Glomerular visceral epithelial cell (primary cell): ENCODE measurements around the gene CCDC73.
A peak's percentile ranks its signal among the peaks of the same experiment; 100 is the strongest.
"Not testable (repeated sequence)": the region's sequence is repeated elsewhere in the genome, so short reads cannot be mapped to it uniquely, and the experiment has no call there.

Experiments
- DNase-seq: peaks from one replicate; pipeline ENCODE4 v3.0.0-alpha.2; 2016; ENCODE audit errors: extremely low spot score

The CCDC73 gene

GRCh38 chr11:32796425-32796824 is 2.0 kb upstream of the CCDC73 start:
- DNase-seq = no peak

DNA sequence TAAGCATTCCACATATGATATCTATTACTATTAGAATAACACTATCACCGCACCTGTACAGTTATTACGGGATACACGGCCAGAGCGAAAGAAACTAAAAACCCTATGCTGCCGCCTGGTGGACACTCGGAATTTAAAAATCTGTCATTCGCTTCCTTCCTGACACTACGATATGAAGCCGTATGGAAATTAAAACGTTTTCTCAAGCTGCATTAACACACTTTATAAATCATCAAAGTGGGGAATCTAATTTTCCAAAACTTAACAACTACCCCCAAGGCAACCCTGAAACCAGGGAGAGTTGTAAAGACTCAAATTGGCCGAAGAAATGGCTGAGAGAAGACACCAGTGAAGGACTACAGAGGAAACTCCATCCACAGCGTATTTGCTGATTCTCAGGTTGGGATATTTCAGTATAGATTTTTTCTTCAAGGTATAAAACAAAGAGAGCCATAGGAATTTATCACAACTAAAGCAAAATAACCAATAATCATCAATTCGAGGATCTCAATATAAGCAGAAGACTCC is 1.4 kb downstream of the CCDC73 start:
- DNase-seq = peak; percentile 54

DNA sequence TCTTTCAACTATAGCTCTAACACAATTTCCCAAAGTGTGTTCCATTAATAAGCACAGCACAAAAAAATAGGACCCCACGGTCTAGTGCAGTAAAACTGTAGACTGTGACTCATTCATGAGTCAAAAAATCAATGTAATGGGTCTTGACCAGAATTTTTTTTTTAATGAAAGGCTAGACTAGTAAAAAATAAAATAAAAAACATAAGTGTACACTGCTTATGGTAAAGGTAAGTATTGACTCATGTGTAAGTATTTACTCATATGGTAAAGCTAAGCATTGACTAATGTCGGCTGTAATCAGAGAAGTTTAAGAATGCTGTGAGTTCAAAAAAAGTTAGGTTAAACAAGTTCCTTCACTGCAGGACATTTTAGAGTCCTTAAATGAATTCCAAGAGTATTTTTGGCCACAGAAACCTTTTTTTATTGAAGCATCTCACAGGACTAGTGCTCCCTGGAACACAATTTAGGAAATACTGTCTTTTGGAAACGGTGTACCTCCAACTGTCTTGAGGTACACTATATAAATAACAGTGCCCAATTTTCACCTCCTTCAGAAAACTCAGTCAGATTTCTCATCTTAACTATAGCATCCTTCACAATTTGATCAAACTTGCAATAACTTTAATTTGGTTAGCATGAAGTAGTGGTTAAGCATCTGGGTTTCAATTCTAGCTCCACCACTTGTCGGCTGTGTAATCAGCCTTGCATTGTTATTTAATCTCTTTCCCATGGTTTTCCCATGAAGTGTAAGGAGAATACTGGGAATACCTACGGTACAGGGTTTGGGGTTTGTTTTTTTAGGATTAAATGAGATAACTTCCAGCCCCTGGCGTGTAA is 2.1 kb downstream of the CCDC73 start:
- no peak for DNase-seq

- no peak for DNase-seq
These were observed 3.5 kb downstream of the CCDC73 start for GRCh38 chr11:32790916-32791315.

- DNase-seq = no peak
These were observed 7.7 kb downstream of the CCDC73 start for GRCh38 chr11:32786811-32787210.

- DNase-seq = no peak
These were observed 9.2 kb downstream of the CCDC73 start for GRCh38 chr11:32785262-32785661.

GRCh38 chr11:32781721-32782120 is 12.7 kb downstream of the CCDC73 start:
- no peak for DNase-seq

- not testable (repeated sequence) for DNase-seq
These were observed 13.6 kb downstream of the CCDC73 start for GRCh38 chr11:32780839-32781238.

DNA sequence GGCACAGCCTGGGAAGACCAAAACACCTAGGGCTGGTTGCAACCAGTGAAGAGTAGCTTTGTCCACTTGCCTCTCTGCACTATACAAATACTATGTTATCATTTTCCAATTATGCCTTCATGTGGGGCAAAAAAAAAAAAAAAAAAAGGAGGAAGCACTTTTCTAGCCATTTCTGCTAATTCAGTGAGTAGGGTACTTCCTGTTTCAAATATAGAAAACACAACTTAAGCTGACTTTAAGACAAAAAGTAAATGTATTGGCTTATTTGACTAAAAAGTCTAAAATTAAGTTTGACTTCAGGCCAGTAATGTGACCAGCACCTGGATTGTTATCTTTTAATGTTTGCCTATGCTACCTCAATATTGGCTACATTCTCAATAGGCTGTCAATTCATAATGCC is 15.3 kb downstream of the CCDC73 start:
- no peak for DNase-seq

GRCh38 chr11:32775908-32776307 is 18.6 kb downstream of the CCDC73 start:
- DNase-seq = no peak

DNA sequence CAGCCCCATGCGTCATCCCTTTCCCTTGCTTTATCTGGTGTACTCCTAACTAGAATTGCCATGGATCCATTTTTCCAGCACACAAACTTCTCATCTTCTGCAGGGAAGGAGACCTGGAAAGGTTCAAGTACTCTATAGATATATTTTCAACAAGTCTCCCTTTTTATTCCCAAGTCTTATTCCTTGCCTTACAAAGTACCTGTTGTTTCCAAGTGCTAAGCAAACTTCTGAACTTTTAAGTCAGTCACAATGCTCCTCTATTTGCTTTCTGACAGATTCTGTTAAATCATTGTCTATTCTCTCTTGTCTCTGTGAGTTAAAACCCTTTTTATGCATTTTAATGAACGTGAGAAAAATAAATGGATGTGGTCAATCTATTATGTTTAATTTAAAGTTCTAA is 20.4 kb downstream of the CCDC73 start:
- no peak for DNase-seq

DNA sequence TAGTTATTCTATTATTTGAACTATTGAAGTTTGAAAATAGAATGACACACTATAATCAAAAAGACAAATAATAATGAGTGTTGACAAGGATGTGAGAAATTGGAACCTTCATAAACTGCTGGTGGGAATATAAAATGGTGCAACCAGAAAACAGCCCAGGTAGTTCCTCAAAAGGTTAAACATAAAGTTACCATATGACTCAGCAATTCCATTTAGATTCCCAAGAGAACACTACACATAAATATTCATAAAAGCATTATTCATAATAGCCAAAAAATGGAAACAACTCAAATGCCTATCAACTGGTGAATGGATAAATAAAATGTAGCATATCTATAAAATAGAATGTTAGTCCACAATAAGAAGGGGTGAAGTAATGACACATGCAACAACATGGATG is 21.7 kb downstream of the CCDC73 start:
- no peak for DNase-seq

- DNase-seq = not testable (repeated sequence)
These were observed 32.7 kb downstream of the CCDC73 start for GRCh38 chr11:32761774-32762173.

GRCh38 chr11:32758291-32758690 is 36.2 kb downstream of the CCDC73 start:
- DNase-seq = no peak

DNA sequence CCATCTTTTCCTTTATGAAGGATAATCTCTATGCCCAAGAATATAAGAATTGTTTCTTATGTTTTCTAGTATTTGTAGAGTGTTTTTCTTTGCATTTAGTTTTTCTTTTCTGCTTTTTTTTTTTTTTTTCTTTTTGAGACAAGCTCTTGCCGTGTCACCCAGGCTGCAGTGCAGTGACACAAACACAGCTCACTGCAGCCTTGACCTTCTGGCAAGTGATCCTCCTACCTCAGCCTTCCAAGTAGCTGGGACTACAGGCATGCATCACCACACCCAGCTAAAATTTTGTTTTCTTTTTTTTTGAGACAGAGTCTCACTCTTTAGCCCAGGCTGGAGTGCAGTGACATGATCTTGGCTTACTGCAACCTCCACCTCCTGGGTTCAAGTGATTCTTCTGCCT is 41.3 kb downstream of the CCDC73 start:
- not testable (repeated sequence) for DNase-seq

GRCh38 chr11:32752001-32752400 is 42.5 kb downstream of the CCDC73 start:
- DNase-seq = no peak

GRCh38 chr11:32751381-32751780 is 43.1 kb downstream of the CCDC73 start:
- DNase-seq = no peak

DNA sequence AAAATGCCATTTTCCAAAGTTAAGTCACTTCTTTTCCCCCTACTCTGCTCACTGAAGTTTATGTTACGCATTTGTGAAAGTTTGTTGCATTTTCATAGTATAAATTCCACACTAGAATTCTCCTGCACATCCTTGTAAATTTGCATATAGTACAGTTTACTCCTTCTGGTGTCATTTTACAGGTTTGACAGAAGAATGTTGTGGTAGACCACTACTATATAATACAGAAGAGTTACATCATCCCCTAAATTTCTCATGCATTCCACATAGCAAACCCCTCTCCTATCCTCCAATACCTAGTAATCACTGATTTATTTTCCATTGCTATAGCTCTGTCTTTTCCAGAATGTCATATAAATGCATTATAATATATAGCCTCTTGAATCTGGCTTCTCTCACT is 64.5 kb downstream of the CCDC73 start:
- peak; percentile 25 for DNase-seq

DNA sequence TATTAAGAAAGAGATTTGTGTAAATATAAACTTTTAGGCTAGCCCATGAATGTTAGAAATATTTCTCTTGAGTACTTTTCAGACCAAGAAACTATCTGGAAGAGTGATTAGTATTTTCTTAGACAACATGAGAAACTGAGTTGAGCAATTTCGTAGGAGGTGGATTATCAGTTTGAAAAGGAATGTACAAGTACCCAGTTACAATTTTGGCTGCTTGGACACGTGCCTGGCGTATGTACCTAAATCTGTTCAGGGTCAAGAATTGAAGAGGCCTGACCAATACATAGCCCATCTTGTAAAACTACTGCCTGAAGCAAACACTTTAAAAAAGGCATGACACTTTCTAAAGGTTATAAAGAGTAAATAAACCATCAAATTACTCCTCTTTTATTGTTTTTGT is 71.1 kb downstream of the CCDC73 start:
- DNase-seq = no peak

- no peak for DNase-seq
These were observed 72.2 kb downstream of the CCDC73 start for GRCh38 chr11:32722255-32722654.

GRCh38 chr11:32713496-32713895 is 81.0 kb downstream of the CCDC73 start:
- DNase-seq = peak; percentile 3

- DNase-seq = not testable (repeated sequence)
These were observed 85.5 kb downstream of the CCDC73 start for GRCh38 chr11:32708978-32709377.

DNA sequence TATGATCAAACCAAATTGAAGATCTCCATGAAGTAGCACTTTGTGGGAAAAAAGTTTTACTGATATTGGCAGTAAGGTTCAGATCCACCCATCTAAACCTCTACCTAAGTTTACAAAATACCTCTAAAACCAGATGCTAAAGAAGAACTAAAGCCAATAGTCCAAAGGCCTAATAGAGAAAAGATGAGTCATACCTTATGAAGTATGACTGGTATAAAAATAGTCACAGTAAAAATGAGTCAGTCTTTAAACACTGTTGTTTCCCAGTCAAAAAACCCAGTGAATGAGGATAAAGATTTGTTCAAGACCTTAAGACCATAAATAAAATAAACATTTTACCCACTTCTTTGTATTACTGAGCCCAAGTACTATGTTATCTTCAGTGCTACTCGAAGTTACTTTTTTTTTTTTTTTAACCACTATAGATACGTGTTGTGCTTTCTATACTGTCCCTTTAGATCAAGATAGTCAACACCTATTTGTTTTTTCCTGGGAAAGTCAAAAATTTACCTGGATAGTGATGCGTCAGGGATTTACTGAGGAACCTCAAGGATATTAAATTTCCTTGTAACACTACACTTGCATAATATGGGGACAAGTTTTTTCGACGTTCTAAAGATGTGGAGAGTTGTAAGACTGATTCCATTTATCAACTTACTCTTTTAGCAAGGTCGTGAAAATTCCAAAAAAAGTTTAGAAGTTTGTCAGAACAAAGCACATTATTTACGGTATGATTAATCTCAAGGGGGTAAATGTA is 87.3 kb downstream of the CCDC73 start:
- peak; percentile 47 for DNase-seq
